ENCODE results near the gene XRCC5. TPM values are rescaled to one million over a fixed set of nuclear protein-coding genes. Genes with fewer than 3 reads are reported as not detected.

The XRCC5 gene
- total and polyA plus RNA-seq, 2 donors (not counting 1 experiment from before 2014, with no cell fraction given), result 45.5 to 198 TPM

DNA sequence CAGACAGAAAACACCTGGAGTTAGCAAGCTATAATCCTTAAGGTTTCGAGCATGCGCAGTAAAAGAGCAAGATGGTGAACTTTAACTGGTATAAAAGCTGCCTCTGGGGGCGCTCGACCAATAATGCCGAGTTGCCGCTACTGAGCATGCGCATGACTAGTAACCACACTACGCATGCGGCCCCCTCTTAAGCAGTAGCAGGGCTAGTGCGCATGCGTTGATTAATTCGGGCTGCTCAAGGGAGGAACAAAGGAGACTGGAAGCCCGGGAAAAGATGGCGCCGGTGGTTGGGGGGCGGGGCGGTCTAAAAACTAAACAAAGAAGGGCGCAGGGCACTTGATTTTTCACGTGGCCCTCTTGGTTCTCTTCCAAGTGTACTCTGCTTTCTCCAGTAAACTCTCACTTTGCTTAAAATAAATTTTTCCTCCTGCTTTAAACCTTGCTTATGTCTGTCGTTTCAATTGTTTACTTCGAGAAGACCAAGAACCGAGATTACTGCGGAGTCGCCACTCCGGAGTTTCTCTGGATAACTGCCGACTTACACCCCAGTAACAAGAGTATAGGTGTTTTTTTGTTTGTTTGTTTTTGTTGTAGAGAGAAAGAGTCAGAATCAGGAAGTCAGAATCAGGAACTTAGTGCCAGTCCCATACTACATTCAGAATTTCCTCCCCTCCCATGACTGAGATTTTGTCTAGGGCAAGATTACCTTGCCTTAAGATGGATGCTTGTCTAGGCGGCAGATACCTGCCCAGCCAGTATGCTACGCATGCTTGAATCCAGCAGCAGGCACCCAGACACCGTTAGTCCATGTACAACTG is 5.8 kb downstream of the XRCC5 start:
- Histone ChIP-seq H3K4me2 (replicated peaks; ENCODE audit: low read depth, low read length, poor library complexity, severe bottlenecking) (peak overlapping the region; percentile 79), H3K9ac (ENCODE audit: low read length) (peak overlapping the region; percentile 84), H3K4me1 (ENCODE audit: control insufficient read depth in 2 of 2, insufficient read depth in 2 of 2, low read length in 2 of 2) (peaks cover 33 to 37% of the 10 kb centered on the region in 2 donors), H3K79me2 (ENCODE audit: control insufficient read depth, insufficient read depth, low read length) (peaks cover 96% of the 10 kb centered on the region), H3K27me3 (replicated peaks in 1 of 4; ENCODE audit: control extremely low read depth in 1 of 4, control insufficient read depth in 3 of 4, insufficient read depth in 4 of 4, low read length in 3 of 4) (no peaks in the 10 kb centered on the region), H3K4me3 (ENCODE audit: control extremely low read depth in 1 of 5, extremely low read depth in 1 of 5, insufficient read depth in 1 of 5, low read depth in 2 of 5, low read length in 4 of 5) (peak overlapping the region; percentile 52 to 90 (median 69)), H2AFZ (ENCODE audit: insufficient read depth, low read depth, low read length, poor library complexity, severe bottlenecking) (peak overlapping the region; percentile 89), H3K9me3 (ENCODE audit: control extremely low read depth in 1 of 3, control insufficient read depth in 2 of 3, insufficient read depth in 1 of 3, low read length in 2 of 3) (no peaks in the 10 kb centered on the region), H4K20me1 (ENCODE audit: control insufficient read depth, insufficient read depth, low read length, poor library complexity, severe bottlenecking) (peaks cover 53% of the 10 kb centered on the region), H3K36me3 (replicated peaks in 1 of 2; ENCODE audit: control extremely low read depth in 1 of 2, control insufficient read depth in 1 of 2, extremely low read depth in 1 of 2, insufficient read depth in 2 of 2, low read length in 1 of 2) (peaks cover 24 to 81% of the 10 kb centered on the region in 2 experiments), H3K27ac (ENCODE audit: low read length in 2 of 2) (peak overlapping the region; percentile 80 to 96)
- ChIA-PET POLR2A (interaction anchor here (0.6 kb wide), 1 partner anchor 60 kb away, joined by 4 read pairs; no protein-coding TSS in a partner anchor), CTCF (interaction anchor here (0.9 to 2.3 kb wide), 9 partner anchors 9 to 377 kb away, joined by 3 to 10 read pairs (median 4); partner anchors contain the start of genes PECR and TMEM169)
- H3K4me1 Mint-ChIP-seq, result peaks cover 71% of the 10 kb centered on the region
- ATAC-seq (ENCODE audit: low read depth), result peak; percentile 90
- H3K27ac Mint-ChIP-seq, result peak overlapping the region; percentile 98
- peak; percentile 99 for DNase-seq
- peak overlapping the region; percentile 93 for H3K4me3 Mint-ChIP-seq
- H3K27me3 Mint-ChIP-seq, result no peaks in the 10 kb centered on the region
- 3% methylated on average over 20 of the region's 29 CpGs for WGBS (ENCODE audit: insufficient coverage)
- no peaks in the 10 kb centered on the region for H3K9me3 Mint-ChIP-seq (ENCODE audit: insufficient read depth)
- TF ChIP-seq EZH2 (IDR thresholded peaks at IDR 0.05; ENCODE audit: borderline replicate concordance, insufficient read depth, low read depth, low read length, poor library complexity, severe bottlenecking), result no peak
- TF ChIP-seq, protein P1, sequence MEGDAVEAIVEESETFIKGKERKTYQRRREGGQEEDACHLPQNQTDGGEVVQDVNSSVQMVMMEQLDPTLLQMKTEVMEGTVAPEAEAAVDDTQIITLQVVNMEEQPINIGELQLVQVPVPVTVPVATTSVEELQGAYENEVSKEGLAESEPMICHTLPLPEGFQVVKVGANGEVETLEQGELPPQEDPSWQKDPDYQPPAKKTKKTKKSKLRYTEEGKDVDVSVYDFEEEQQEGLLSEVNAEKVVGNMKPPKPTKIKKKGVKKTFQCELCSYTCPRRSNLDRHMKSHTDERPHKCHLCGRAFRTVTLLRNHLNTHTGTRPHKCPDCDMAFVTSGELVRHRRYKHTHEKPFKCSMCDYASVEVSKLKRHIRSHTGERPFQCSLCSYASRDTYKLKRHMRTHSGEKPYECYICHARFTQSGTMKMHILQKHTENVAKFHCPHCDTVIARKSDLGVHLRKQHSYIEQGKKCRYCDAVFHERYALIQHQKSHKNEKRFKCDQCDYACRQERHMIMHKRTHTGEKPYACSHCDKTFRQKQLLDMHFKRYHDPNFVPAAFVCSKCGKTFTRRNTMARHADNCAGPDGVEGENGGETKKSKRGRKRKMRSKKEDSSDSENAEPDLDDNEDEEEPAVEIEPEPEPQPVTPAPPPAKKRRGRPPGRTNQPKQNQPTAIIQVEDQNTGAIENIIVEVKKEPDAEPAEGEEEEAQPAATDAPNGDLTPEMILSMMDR (IDR thresholded peaks at IDR 0.05), result peak; percentile 88
- intact Hi-C loops (cut with micrococcal nuclease), result loop anchor here (1.0 to 5.0 kb wide), 5 partner anchors 56 to 803 kb away; partner anchors contain the start of genes ATIC, RPL37A and SMARCAL1

DNA sequence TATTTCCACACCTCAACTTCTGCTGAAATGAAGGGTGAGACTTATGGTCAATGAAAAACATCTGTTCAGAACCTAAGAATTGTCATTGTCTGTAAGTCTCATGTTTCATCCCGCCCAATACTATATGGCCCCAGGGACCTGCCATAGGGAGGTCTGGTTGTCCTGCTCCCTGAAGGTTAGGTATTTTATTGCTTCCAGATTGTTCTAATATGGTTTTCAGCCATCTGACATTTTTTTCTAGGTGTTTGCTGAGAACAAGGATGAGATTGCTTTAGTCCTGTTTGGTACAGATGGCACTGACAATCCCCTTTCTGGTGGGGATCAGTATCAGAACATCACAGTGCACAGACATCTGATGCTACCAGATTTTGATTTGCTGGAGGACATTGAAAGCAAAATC is 7.3 kb downstream of the XRCC5 start:
- H3K9me3 Mint-ChIP-seq (ENCODE audit: insufficient read depth), result no peaks in the 10 kb centered on the region
- Histone ChIP-seq H3K4me3 (ENCODE audit: control extremely low read depth in 1 of 5, extremely low read depth in 1 of 5, insufficient read depth in 1 of 5, low read depth in 2 of 5, low read length in 4 of 5) (no peak overlapping the region), H3K9ac (ENCODE audit: low read length) (no peak overlapping the region), H3K4me1 (ENCODE audit: control insufficient read depth in 2 of 2, insufficient read depth in 2 of 2, low read length in 2 of 2) (peaks cover 19 to 22% of the 10 kb centered on the region in 2 donors), H3K9me3 (ENCODE audit: control extremely low read depth in 1 of 3, control insufficient read depth in 2 of 3, insufficient read depth in 1 of 3, low read length in 2 of 3) (no peaks in the 10 kb centered on the region), H3K27ac (ENCODE audit: low read length in 2 of 2) (peak overlapping the region in 1 of 2 donors; percentile 18), H3K36me3 (replicated peaks in 1 of 2; ENCODE audit: control extremely low read depth in 1 of 2, control insufficient read depth in 1 of 2, extremely low read depth in 1 of 2, insufficient read depth in 2 of 2, low read length in 1 of 2) (peaks cover 23 to 82% of the 10 kb centered on the region in 2 experiments), H2AFZ (ENCODE audit: insufficient read depth, low read depth, low read length, poor library complexity, severe bottlenecking) (no peak overlapping the region), H4K20me1 (ENCODE audit: control insufficient read depth, insufficient read depth, low read length, poor library complexity, severe bottlenecking) (peaks cover 49% of the 10 kb centered on the region), H3K79me2 (ENCODE audit: control insufficient read depth, insufficient read depth, low read length) (peaks cover 95% of the 10 kb centered on the region), H3K4me2 (replicated peaks; ENCODE audit: low read depth, low read length, poor library complexity, severe bottlenecking) (no peak overlapping the region), H3K27me3 (replicated peaks in 1 of 4; ENCODE audit: control extremely low read depth in 1 of 4, control insufficient read depth in 3 of 4, insufficient read depth in 4 of 4, low read length in 3 of 4) (no peaks in the 10 kb centered on the region)
- ATAC-seq (ENCODE audit: low read depth) (no peak), DNase-seq (no peak)
- H3K27ac Mint-ChIP-seq, result peak overlapping the region; percentile 39
- H3K4me1 Mint-ChIP-seq, result peaks cover 58% of the 10 kb centered on the region
- TF ChIP-seq EZH2 (IDR thresholded peaks at IDR 0.05; ENCODE audit: borderline replicate concordance, insufficient read depth, low read depth, low read length, poor library complexity, severe bottlenecking), result no peak
- TF ChIP-seq, protein P1 (IDR thresholded peaks at IDR 0.05), result no peak
- POLR2A ChIA-PET, result no interaction called here
- no peaks in the 10 kb centered on the region for H3K27me3 Mint-ChIP-seq
- H3K4me3 Mint-ChIP-seq, result peak overlapping the region; percentile 21
- CTCF ChIA-PET, result interaction anchor here (0.6 kb wide), 1 partner anchor 555 kb away, joined by 4 read pairs; no protein-coding TSS in a partner anchor
- intact Hi-C loops (cut with micrococcal nuclease), result no loop called here
- WGBS (ENCODE audit: insufficient coverage), result 100% methylated on average over 1 of the region's 1 CpG
